ENCODE measurements around the gene NOD2.

NOD2 gene

GRCh38 chr16:50717494-50717893, 24.1 kb downstream of the NOD2 start:
- no peak for DNase-seq (ENCODE audit: low read depth in 2 of 2)

GRCh38 chr16:50718061-50718760, 24.8 kb downstream of the NOD2 start:
- no peak for DNase-seq (ENCODE audit: low read depth in 2 of 2)

GRCh38 chr16:50718761-50719400, 25.5 kb downstream of the NOD2 start:
- DNase-seq (ENCODE audit: low read depth in 2 of 2), result no peak

GRCh38 chr16:50719401-50720337, 26.3 kb downstream of the NOD2 start:
- DNase-seq (ENCODE audit: low read depth in 2 of 2), result no peak

GRCh38 chr16:50721549-50722404, 28.4 kb downstream of the NOD2 start:
- no peak for DNase-seq (ENCODE audit: low read depth in 2 of 2)

- DNase-seq (ENCODE audit: low read depth in 2 of 2), result no peak
Measured at GRCh38 chr16:50722405-50722737, 29.0 kb downstream of the NOD2 start.

GRCh38 chr16:50722960-50723359, 29.6 kb downstream of the NOD2 start:
- no peak for DNase-seq (ENCODE audit: low read depth in 2 of 2)

- DNase-seq (ENCODE audit: low read depth in 2 of 2), result no peak
Measured at GRCh38 chr16:50724306-50724705, 30.9 kb downstream of the NOD2 start.

- no peak for DNase-seq (ENCODE audit: low read depth in 2 of 2)
Measured at GRCh38 chr16:50731130-50731988, 38.0 kb downstream of the NOD2 start.

GRCh38 chr16:50731989-50732832, 38.8 kb downstream of the NOD2 start:
- no peak for DNase-seq (ENCODE audit: low read depth in 2 of 2)

GRCh38 chr16:50733468-50733867, 40.1 kb downstream of the NOD2 start:
- no peak for DNase-seq (ENCODE audit: low read depth in 2 of 2)

- no peak for DNase-seq (ENCODE audit: low read depth in 2 of 2)
Measured at GRCh38 chr16:50735629-50736122, 42.3 kb downstream of the NOD2 start.

- DNase-seq (ENCODE audit: low read depth in 2 of 2), result no peak
Measured at GRCh38 chr16:50736448-50736847, 43.0 kb downstream of the NOD2 start.

GRCh38 chr16:50737420-50737959, 44.1 kb downstream of the NOD2 start:
- DNase-seq (ENCODE audit: low read depth in 2 of 2), result no peak

GRCh38 chr16:50739031-50739430, 45.6 kb downstream of the NOD2 start:
- DNase-seq (ENCODE audit: low read depth in 2 of 2), result no peak

GRCh38 chr16:50740736-50741135, 47.3 kb downstream of the NOD2 start:
- DNase-seq (ENCODE audit: low read depth in 2 of 2), result no peak

- DNase-seq (ENCODE audit: low read depth in 2 of 2), result no peak
Measured at GRCh38 chr16:50741225-50741780, 47.9 kb downstream of the NOD2 start.

GRCh38 chr16:50741781-50742575, 48.6 kb downstream of the NOD2 start, which contains the start of gene CYLD:
CYLD (plus strand) TSS chr16:50742086; CDS start chr16:50749699, 7,613 bp downstream.
- DNase-seq (ENCODE audit: low read depth in 2 of 2), result peak; percentile 98

All from stimulated activated CD8-positive, alpha-beta memory T cell treated with anti-CD3 and anti-CD28 coated beads, Interleukin-2, amount 100 ng/mL, for 48 hours (primary cell).